GM19372 (cell line): ENCODE measurements around the gene C1orf141.
A peak's percentile ranks its signal among the peaks of the same experiment; 100 is the strongest.
"Not testable (repeated sequence)": the region's sequence is repeated elsewhere in the genome, so short reads cannot be mapped to it uniquely, and the experiment has no call there.

ENCODE experiments used
- ATAC-seq: cut with Tn5 transposase; IDR thresholded peaks from one replicate; pipeline ENCODE4 v1.9.1; 2021; ENCODE audit warnings: mild to moderate bottlenecking, low read depth, moderate library complexity; ENCODE audit not compliant: unreplicated experiment

The C1orf141 gene

GRCh38 chr1:67094191-67094590 is 40.6 kb downstream of the C1orf141 start:
- ATAC-seq = no peak

- ATAC-seq = no peak
Observed at GRCh38 chr1:67089685-67090208, 45.0 kb downstream of the C1orf141 start.

GRCh38 chr1:67088440-67088839 is 46.3 kb downstream of the C1orf141 start:
- no peak for ATAC-seq

- no peak for ATAC-seq
Observed at GRCh38 chr1:67085326-67085725, 49.4 kb downstream of the C1orf141 start.

- no peak for ATAC-seq
Observed at GRCh38 chr1:67084765-67085318, 49.9 kb downstream of the C1orf141 start.

GRCh38 chr1:67078291-67078690 is 56.5 kb downstream of the C1orf141 start:
- ATAC-seq = no peak

- ATAC-seq = no peak
Observed at GRCh38 chr1:67077593-67077992, 57.2 kb downstream of the C1orf141 start.

GRCh38 chr1:67072749-67073148 is 62.0 kb downstream of the C1orf141 start:
- no peak for ATAC-seq

GRCh38 chr1:67067655-67068054 is 67.1 kb downstream of the C1orf141 start:
- ATAC-seq = not testable (repeated sequence)

- no peak for ATAC-seq
Observed at GRCh38 chr1:67062412-67062811, 72.4 kb downstream of the C1orf141 start.

- ATAC-seq = no peak
Observed at GRCh38 chr1:67061266-67061665, 73.5 kb downstream of the C1orf141 start.

- no peak for ATAC-seq
Observed at GRCh38 chr1:67060811-67061218, 74.0 kb downstream of the C1orf141 start.

GRCh38 chr1:67059346-67059745 is 75.4 kb downstream of the C1orf141 start:
- ATAC-seq = no peak

- ATAC-seq = no peak
Observed at GRCh38 chr1:67058761-67059160, 76.0 kb downstream of the C1orf141 start.

- no peak for ATAC-seq
Observed at GRCh38 chr1:67058242-67058641, 76.5 kb downstream of the C1orf141 start.

GRCh38 chr1:67053785-67054772 is 80.7 kb downstream of the C1orf141 start, which contains the start of gene SLC35D1:
Gene SLC35D1 (minus strand): TSS chr1:67054148. CDS start chr1:67054013, 135 bp downstream.
- ATAC-seq = peak; percentile 87

- peak; percentile 38 for ATAC-seq
Observed at GRCh38 chr1:67053535-67053784, 81.3 kb downstream of the C1orf141 start.

GRCh38 chr1:67052741-67053534 is 81.8 kb downstream of the C1orf141 start:
- ATAC-seq = peak; percentile 0

- ATAC-seq = no peak
Observed at GRCh38 chr1:67051196-67051595, 83.6 kb downstream of the C1orf141 start.

- no peak for ATAC-seq
Observed at GRCh38 chr1:67044631-67045270, 90.0 kb downstream of the C1orf141 start.
